Renal cortex interstitium (tissue), 15 donors: Measurements from ENCODE around the gene SPATA7. TPM values are rescaled to one million over a fixed set of nuclear protein-coding genes. Genes with fewer than 3 reads are reported as not detected.
"Not testable (repeated sequence)": the region's sequence is repeated elsewhere in the genome, so short reads cannot be mapped to it uniquely, and the experiment has no call there.

ENCODE experiments used
- DNase-seq, 11 donors: peaks; one replicate each; pipeline ENCODE4 v3.0.0-alpha.2; 2013; ENCODE audit warnings: low read depth in 9 of 11, low spot score in 4 of 11; ENCODE audit errors: extremely low read depth in 1 of 11
- long read RNA-seq, 16 experiments: transcript quantifications; one replicate each; lab custom pipeline, GENCODE V29; 2026
- polyA plus RNA-seq, 3 donors: library from polyadenylated mRNA; unstranded; fragments of 120-200 nt; gene quantifications; one replicate each; pipeline ENCODE4 v1.2.1, GENCODE V29; 2013; ENCODE audit not compliant: insufficient read length in 3 of 3

Gene SPATA7, protein sequence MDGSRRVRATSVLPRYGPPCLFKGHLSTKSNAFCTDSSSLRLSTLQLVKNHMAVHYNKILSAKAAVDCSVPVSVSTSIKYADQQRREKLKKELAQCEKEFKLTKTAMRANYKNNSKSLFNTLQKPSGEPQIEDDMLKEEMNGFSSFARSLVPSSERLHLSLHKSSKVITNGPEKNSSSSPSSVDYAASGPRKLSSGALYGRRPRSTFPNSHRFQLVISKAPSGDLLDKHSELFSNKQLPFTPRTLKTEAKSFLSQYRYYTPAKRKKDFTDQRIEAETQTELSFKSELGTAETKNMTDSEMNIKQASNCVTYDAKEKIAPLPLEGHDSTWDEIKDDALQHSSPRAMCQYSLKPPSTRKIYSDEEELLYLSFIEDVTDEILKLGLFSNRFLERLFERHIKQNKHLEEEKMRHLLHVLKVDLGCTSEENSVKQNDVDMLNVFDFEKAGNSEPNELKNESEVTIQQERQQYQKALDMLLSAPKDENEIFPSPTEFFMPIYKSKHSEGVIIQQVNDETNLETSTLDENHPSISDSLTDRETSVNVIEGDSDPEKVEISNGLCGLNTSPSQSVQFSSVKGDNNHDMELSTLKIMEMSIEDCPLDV
- 10 to 100 TPM; 19.5 to 28.6 (median 27.5) TPM for polyA plus RNA-seq
- long read RNA-seq, donor 1, partial matches to known transcripts: 0 of 6 reads
- long read RNA-seq, donor 1, other reads (novel, unspliced or antisense): 0 of 6 reads
- long read RNA-seq, donor 2, partial matches to known transcripts: 0 of 4 reads
- long read RNA-seq, donor 2, other reads (novel, unspliced or antisense): 0 of 4 reads
- long read RNA-seq, donor 3, partial matches to known transcripts: 0 of 1 reads
- long read RNA-seq, donor 3, other reads (novel, unspliced or antisense): 0 of 1 reads
- long read RNA-seq, donor 4, partial matches to known transcripts: 0 of 4 reads
- long read RNA-seq, donor 4, other reads (novel, unspliced or antisense): 0 of 4 reads
- long read RNA-seq, donor 5: 0 reads
- long read RNA-seq, donor 6, partial matches to known transcripts: 0 of 2 reads
- long read RNA-seq, donor 6, other reads (novel, unspliced or antisense): 0 of 2 reads
- long read RNA-seq, donor 7, partial matches to known transcripts: 0 of 3 reads
- long read RNA-seq, donor 7, other reads (novel, unspliced or antisense): 0 of 3 reads
- long read RNA-seq, donor 8: 0 reads
- long read RNA-seq, donor 9, partial matches to known transcripts: 0 of 6 reads
- long read RNA-seq, donor 9, other reads (novel, unspliced or antisense): 0 of 6 reads
- long read RNA-seq, donor 10, partial matches to known transcripts: 0 of 4 reads
- long read RNA-seq, donor 10, other reads (novel, unspliced or antisense): 0 of 4 reads
- long read RNA-seq, donor 11, partial matches to known transcripts: 0 of 6 reads
- long read RNA-seq, donor 11, other reads (novel, unspliced or antisense): 0 of 6 reads
- long read RNA-seq, donor 12: 0 reads
- long read RNA-seq, donor 13: 0 reads
- long read RNA-seq, donor 14, partial matches to known transcripts: 0 of 1 reads
- long read RNA-seq, donor 14, other reads (novel, unspliced or antisense): 0 of 1 reads
- long read RNA-seq, donor 15, partial matches to known transcripts: 0 of 1 reads
- long read RNA-seq, donor 15, other reads (novel, unspliced or antisense): 0 of 1 reads
- long read RNA-seq, donor 16, transcript SPATA7-218 (8 exons, 2,380 nt): major isoform, 5 of 48 reads
- long read RNA-seq, donor 16, transcript SPATA7-203 (12 exons, 2,123 nt): major isoform, 5 of 48 reads
- long read RNA-seq, donor 16, partial matches to known transcripts: 32 of 48 reads
- long read RNA-seq, donor 16, other reads (novel, unspliced or antisense): 5 of 48 reads

DNA sequence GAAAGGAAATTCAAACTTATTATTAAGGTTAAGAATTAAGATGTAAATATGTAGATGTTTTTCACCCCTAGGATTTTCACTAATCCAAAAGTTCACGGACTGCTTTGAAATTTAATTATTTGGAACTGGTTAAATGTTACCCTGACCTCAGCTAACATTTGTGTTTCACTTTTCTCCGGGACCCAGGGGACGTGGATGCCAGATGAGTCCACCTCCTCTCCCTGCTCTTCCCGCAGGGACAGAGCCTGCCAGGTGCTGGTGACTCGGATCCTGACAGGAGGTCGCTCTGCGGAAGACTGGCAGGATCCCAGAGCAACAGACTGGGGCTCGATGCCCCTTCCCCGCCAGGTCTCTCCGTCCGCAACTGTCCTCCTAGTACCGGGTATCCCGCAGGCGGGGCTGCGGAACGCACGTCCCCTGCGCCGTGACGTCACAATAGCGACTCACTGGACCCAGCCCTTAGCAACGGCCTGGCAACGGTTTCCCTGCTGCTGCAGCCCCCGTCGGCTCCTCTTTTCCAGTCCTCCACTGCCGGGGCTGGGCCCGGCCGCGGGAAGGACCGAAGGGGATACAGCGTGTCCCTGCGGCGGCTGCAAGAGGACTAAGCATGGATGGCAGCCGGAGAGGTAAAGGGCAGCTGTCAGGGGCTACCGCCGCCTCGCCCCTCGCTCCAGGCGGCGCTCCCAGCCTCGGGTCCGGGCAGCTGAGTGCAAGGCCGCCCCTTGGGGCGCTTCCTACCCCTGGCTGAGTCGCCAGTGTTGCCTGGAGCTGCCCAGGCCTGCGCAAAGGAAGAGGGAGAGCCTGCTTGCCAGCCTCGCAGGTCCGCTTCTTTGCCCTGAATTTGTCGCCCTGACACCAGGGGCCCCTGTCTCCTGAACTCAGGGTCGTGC lies at the start of gene SPATA7:
Gene SPATA7, plus strand, starts transcription at position 446 of the 890 bp plus-strand sequence. Its CDS starts 162 bp downstream, at position 608.
- peak; percentile 82 to 95 (median 93) for DNase-seq

DNA sequence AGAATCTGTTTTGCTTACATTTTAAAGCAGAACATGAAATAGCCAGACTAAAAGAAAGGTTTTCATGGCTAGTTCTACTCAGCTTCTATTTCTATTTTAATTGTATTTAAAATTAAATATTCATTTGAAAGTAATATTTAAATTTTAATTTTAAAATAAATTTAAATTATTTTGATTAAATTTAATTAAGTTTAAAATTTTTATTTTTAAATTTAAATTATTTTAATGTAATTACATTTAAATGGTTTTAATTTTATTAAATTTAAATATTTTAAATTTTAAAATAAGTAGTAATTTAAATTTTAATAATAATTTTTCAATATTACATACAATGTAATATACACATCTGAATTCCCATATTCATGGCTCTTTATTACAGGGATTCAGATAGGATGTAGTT lies 45.1 kb upstream of the SPATA7 start:
- DNase-seq: no peak

DNA sequence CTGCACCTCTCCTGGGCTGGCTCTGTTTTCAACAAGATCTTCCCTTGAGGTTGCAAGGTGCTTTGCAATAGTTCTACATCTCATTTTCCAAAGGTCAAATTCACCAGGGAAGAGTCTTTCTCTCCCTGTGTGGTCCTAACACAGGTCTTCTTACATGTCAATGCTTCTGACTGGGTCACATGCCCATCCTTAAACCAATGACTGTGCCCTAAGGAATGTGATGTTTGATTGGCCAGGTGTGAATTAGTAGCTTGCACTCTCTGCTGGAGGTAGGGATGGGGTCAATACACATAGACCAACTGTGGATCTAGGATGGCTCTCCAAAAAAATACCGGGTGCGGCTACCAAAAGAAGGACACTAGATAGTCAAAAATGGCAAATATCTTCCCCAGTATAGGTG lies 42.5 kb upstream of the SPATA7 start:
- no peak for DNase-seq

DNA sequence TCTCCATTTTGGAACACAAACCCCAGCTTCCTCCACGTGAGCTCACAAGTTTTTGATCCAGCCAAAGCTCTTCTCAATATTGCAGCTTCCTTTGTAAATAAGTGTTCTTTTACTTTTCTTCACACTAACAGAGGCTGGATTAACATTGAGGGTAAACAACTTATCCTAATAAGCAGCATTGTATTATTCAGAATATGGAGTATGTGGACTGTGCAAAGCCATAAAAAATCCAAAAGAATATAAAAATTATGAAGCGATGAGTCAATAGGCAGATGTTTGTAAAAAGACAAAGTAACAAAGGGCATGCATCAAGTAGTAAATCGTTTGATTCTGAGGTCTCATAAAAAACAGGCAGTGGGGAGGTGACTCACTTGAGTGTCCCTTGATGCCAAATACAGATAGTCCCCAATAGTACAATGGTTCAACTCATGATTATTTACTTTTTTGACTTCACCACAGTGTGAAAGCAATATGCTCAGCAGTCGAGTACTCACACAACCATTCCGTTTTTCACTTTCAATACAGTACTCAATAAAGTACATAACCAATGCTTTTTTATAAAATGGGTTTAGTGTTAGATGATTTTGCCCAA lies 39.3 kb upstream of the SPATA7 start:
- no peak for DNase-seq

DNA sequence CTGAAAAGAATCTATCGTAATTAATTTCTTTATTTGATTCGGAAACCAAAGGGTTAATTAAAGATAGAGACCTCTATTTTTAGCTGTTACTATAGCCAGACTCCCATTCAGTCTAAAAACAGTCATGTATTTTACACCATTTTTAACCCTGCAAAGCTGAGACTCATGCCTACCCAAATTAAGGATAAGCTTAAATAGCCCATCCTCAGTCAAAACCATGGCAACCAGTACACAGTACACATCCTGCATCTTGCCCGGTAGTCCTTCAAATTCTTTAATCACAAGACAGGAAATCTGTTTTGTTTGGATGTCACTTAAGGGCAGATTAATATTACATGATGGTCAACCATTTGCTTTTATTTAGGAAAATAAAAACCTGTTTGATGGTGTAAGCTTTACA lies 36.9 kb upstream of the SPATA7 start:
- DNase-seq: no peak

DNA sequence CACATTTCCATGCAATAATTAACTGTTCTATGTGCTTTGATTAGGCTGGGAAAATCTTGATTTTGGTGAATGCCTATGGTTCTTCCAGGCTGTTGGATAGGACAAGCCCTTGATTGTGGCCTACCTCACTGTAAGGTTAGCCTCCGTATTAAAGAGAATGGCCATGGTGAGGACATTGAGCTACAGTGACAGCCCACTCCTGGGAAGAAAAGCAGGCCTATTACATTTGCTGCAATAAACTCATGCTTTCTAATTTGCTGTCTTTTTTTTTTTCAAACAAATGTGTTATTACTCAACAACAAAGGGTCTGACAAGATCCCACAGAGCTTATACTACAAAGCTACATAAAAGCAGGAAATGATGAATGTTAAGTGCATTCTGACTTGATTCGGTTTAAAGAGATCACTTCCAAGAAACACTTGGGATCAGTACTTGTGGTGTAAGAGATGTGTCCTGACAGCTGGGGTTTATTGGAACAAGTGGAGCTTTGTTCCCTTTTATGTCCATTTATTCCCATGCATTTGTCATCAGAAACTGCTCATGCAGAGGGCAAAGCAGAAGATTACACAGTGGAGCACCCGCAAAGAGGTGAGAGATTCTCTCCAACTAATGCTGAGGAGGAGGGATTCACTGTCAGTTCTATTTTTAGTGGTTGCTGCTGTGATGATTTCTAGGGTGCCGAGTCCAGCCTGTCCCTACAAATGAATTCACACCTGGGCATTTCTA lies 33.3 kb upstream of the SPATA7 start:
- no peak for DNase-seq

DNA sequence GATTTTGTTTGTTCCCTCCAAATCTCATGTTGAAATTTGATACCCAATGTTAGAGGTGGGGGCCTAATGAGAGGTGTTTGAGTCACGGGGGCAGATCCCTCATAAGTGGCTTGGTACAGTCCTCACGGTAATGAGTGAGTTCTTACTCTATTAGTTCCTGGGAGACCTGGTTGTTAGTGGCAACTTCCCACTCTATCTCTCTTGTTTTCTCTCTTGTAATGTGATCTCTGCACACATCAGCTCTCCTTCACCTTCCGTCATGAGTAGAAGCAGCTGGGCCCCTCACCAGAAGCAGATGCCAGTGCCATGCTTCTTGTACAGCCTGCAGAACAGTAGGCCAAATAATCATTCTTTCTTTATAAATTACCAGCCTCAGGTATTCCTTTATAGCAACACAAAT lies 32.8 kb upstream of the SPATA7 start:
- no peak for DNase-seq

DNA sequence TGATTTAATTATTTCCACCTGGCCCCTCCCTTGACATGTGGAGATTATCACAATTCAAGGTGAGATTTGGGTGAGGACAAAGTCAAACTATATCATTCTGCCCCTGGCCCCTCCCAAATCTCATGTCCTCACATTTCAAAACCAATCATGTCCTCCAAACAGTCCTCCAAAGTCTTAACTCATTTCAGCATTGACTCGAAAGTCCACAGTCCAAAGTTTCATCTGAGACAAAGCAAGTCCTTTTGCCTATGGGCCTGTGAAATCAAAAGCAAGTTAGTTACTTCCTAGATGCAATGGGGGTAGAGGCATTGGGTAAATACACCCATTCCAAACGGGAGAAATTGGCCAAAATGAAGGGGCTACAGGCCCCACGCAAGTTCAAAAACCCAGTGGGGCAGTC lies 31.1 kb upstream of the SPATA7 start:
- no peak for DNase-seq

DNA sequence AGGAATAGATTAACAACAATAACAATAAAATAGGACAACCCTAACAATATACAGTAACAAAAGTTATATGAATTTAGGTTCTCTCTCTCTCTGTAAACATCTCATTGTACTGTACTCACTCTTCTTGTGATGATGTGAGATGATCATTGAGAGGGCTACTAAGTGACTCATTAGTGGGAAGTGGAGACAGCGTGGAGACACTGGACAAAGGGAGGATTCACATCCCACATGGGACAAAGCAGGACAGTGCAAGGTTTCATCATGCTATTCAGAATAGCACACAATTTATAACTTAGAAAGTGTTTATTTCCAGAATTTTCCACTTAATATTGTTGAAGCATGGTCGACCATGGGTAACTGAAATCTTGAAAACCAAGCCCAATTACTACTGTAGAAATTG lies 26.0 kb upstream of the SPATA7 start:
- DNase-seq: no peak

DNA sequence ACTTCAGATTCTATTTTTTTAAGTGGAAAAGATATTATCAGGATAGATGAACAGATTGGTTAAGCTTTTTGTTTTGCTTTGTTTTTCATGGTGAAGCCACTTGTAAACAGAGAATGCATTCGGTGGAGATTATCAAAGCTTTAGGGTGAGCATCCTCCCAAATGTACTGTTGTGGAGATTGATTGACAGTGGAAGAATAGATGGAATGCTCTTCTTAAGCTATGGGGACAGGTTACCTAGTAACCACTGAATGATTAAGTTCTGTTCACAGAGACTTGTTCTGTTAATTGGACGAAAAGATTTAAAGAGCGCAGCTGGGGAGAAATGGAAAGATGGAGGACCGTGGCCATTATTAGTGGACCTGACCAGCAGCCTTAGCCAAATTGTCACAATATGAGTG lies 21.8 kb upstream of the SPATA7 start:
- DNase-seq: no peak

DNA sequence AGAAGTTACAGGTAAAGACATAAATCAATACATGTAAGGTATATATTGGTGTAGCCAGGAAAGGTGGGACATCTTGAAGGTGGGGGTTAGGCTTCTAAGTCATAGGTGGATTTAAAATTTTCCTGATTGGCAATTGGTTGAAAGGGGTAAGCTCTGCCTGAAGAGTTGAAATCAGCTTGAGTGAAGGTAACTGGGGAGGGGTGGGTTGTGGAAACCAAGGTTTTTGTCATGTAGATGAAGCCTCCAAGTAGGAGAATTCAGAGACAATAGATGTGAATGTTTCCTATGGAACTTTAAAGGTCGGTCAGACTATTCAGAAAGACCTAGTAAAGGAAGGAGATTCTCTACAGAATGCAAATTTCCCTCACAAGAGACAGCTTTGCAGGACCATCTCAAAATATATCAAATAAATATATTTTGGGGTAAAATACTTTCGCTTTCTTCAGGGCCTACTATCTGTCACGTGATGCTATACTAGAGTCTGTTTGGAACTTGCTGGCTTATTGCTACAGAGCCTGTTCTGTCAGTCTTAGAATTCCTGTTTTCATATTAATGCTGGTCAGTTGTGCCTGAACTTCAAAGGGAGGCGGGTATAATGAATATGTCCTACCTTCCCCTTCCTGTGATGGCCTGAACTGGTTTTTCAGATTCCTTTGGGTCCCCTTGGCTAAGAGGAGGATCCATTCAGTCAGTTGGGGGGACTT lies 20.6 kb upstream of the SPATA7 start:
- no peak for DNase-seq

DNA sequence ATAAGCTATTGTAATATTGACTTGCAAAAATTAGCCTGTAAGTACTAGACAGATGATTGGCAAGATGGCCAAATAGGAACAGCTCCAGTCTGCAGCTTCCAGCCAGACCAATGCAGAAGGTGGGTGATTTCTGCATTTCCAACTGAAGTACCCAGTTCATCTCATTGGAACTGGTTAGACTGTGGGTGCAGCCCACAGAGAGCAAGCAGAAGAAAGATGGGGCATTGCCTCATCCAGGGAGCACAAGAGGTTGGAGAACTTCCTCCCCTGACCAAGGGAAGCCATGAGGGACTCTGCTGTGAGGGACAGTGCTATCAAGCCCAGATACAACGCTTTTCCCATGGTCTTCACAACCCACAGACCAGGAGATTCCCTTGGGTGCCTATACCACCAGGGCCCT lies 16.0 kb upstream of the SPATA7 start:
- DNase-seq: no peak

DNA sequence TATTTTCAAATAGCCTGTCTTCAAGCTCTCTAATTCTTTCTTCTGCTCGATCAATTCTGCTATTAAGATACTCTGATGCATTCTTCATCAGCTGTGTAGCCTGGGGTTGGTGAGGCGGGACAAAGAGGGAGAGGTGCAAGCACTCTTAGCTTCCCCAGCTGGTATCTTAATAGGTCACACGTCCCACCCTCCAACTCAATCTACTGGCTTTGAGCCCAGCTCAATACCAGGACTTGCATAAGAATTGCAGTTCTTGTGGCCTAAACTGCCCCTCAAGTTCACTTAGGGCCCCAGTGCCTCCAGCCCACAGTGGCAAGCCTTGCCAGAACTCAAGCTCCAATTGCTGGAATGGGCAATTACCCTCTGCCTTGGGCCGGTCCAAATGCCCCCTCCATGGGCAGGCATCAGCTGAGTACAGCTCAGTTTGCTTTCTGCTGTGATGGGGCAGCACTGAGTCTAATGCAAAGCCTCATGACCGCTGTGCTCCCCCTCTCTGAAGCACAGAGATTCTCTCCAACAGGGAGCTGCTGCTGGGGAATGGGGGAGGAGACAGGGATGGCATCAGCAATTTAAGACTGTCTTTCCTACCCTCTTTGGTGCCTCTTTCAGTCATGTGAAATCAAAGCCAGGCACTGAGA lies 5.6 kb upstream of the SPATA7 start:
- DNase-seq: no peak

DNA sequence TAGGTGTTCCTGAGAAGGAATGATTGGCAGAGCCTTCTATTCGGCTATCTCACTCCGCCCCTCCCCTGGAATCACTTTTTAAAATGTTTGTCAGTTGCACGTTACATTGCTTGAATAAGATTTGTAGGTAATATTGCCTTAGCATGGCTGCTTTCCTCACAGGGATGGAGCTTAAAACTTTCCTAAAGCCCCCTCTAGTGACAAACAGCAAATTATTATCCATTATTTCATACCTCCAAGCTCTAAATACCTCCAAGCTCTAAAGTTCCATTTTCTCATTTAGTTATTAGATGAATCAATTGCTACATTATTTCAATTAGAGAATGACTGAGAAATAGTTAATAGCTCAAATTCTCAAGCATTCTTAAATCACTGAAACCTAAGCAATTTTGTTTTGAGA lies 5.1 kb upstream of the SPATA7 start:
- peak in 2 of 11 donors; percentile 0 to 1 for DNase-seq

DNA sequence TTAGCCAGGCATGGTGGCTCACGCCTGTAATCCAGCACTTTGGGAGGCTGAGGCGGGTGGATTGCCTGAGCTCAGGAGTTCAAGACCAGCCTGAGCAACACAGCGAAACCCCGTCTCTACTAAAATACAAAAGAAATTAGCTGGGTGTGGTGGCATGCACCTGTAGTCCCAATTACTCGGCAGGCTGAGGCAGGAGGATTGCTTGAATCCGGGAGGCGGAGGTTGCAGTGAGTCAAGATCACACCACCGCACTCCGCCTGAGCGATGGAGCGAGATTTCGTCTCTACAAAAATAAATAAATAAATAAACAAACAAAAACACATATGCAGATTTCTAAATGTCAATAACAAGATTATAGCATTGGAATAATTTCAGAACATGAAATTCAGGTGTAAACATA lies 3.8 kb upstream of the SPATA7 start:
- DNase-seq: not testable (repeated sequence)
